Astrocyte (in vitro differentiated cells and primary cell): Measurements from ENCODE around the gene TUBB4B. TPM values are rescaled to one million over a fixed set of nuclear protein-coding genes. Genes with fewer than 3 reads are reported as not detected.

Experiments
- DNase-seq: peaks from one replicate; pipeline ENCODE4 v3.0.0-alpha.2; 2010; ENCODE audit warnings: low read depth
- FAIRE-seq: peaks from 2 replicates; lab custom pipeline; 2011; peaks lifted over from hg19 to GRCh38; lab: Jason Lieb, UNC
- H2AFZ ChIP-seq: 2 replicates; pipeline ENCODE4 v1.6.0; 2012; ENCODE audit warnings: low read depth, low read length, inconsistent platforms
- H3K27ac ChIP-seq: 2 replicates; pipeline ENCODE4 v1.5.1; 2011; ENCODE audit warnings: low read depth, low read length, inconsistent platforms
- H3K27me3 ChIP-seq: 2 replicates; pipeline ENCODE4 v1.6.0; 2011; ENCODE audit warnings: low read length, inconsistent platforms; ENCODE audit not compliant: insufficient read depth
- H3K36me3 ChIP-seq: 2 replicates; pipeline ENCODE4 v1.5.1; 2011; ENCODE audit warnings: low read length, inconsistent platforms; ENCODE audit not compliant: insufficient read depth
- H3K4me1 ChIP-seq: 2 replicates; pipeline ENCODE4 v1.5.1; 2011; ENCODE audit warnings: low read length, inconsistent platforms; ENCODE audit not compliant: insufficient read depth
- H3K4me2 ChIP-seq: 2 replicates; pipeline ENCODE4 v1.6.0; 2012; ENCODE audit warnings: low read length, inconsistent platforms
- H3K4me3 ChIP-seq: 2 replicates; pipeline ENCODE4 v1.5.1; 2011; ENCODE audit warnings: low read depth, mild to moderate bottlenecking, low read length, inconsistent platforms; ENCODE audit not compliant: insufficient read depth
- H3K79me2 ChIP-seq: 2 replicates; pipeline ENCODE4 v1.6.0; 2012; ENCODE audit warnings: mild to moderate bottlenecking, low read length, inconsistent platforms; ENCODE audit not compliant: insufficient read depth
- H3K9ac ChIP-seq: 2 replicates; pipeline ENCODE4 v1.6.0; 2012; ENCODE audit warnings: mild to moderate bottlenecking, low read length, inconsistent platforms
- H3K9me3 ChIP-seq: 2 replicates; pipeline ENCODE4 v1.5.1; 2012; ENCODE audit warnings: low read depth, mild to moderate bottlenecking, low read length, inconsistent platforms; ENCODE audit not compliant: insufficient read depth
- H4K20me1 ChIP-seq: 2 replicates; pipeline ENCODE4 v1.6.0; 2012; ENCODE audit warnings: low read length, inconsistent platforms; ENCODE audit not compliant: insufficient read depth
- H3K27ac Mint-ChIP-seq: one replicate; pipeline ENCODE4 v1.8.0; 2021; ENCODE audit warnings: mild to moderate bottlenecking, mixed read lengths; ENCODE audit not compliant: unreplicated experiment
- H3K27me3 Mint-ChIP-seq: one replicate; pipeline ENCODE4 v1.8.0; 2021; ENCODE audit warnings: low read depth, mixed read lengths; ENCODE audit not compliant: unreplicated experiment
- H3K36me3 Mint-ChIP-seq: one replicate; pipeline ENCODE4 v1.8.0; 2021; ENCODE audit warnings: low read depth, mixed read lengths; ENCODE audit not compliant: unreplicated experiment
- H3K4me1 Mint-ChIP-seq: one replicate; pipeline ENCODE4 v1.8.0; 2021; ENCODE audit warnings: low read depth, mixed read lengths; ENCODE audit not compliant: unreplicated experiment
- H3K4me3 Mint-ChIP-seq: one replicate; pipeline ENCODE4 v1.8.0; 2021; ENCODE audit warnings: mild to moderate bottlenecking, moderate library complexity, mixed read lengths; ENCODE audit not compliant: unreplicated experiment
- H3K9me3 Mint-ChIP-seq: one replicate; pipeline ENCODE4 v1.8.0; 2021; ENCODE audit warnings: mild to moderate bottlenecking, mixed read lengths; ENCODE audit not compliant: unreplicated experiment
- EZH2 ChIP-seq: IDR thresholded peaks from 2 replicates; pipeline ENCODE4 v1.6.1; 2012; ENCODE audit warnings: mild to moderate bottlenecking, low read length, inconsistent platforms; ENCODE audit not compliant: insufficient read depth
- total RNA-seq: library from RNA; stranded (reverse); gene quantifications from 2 replicates; pipeline ENCODE4 v1.2.1, GENCODE V29; 2021
- TF ChIP-seq, protein P1 (sequence below): IDR thresholded peaks from 2 replicates; pipeline ENCODE4 v1.5.1; 2011; ENCODE audit warnings: low read depth, mild to moderate bottlenecking, inconsistent platforms, low read length, moderate library complexity; ENCODE audit not compliant: insufficient read depth

Gene TUBB4B
- total RNA-seq, 1 donor from 2014 or later, result 218 TPM

DNA sequence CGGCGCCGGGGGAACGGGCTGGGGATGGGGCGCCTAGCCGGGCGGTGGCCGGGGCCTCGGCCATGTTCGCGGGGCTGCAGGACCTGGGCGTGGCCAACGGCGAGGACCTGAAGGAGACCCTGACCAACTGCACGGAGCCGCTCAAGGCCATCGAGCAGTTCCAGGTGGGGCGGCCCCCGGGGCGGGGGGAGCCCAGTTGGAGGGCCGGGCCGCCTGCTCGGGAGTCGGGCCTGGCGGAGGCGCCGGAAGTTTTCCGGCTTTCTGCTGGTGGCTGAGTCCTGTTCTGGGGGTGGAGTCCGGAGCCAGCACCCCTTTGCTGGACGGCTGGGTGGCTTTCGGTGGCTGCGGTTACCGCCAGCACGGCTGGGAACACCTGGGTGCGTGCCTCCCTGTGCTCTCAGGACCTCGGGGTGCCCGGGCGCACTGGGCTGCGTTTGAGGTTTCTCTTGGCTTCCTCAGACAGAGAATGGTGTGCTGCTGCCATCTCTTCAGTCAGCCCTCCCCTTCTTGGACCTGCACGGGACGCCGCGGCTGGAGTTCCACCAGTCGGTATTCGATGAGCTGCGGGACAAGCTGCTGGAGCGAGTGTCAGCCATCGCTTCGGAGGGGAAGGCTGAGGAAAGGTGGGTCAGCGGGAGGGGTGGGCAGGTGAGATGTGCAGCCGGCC lies 14.5 kb downstream of the TUBB4B start:
- TF ChIP-seq, protein P1, sequence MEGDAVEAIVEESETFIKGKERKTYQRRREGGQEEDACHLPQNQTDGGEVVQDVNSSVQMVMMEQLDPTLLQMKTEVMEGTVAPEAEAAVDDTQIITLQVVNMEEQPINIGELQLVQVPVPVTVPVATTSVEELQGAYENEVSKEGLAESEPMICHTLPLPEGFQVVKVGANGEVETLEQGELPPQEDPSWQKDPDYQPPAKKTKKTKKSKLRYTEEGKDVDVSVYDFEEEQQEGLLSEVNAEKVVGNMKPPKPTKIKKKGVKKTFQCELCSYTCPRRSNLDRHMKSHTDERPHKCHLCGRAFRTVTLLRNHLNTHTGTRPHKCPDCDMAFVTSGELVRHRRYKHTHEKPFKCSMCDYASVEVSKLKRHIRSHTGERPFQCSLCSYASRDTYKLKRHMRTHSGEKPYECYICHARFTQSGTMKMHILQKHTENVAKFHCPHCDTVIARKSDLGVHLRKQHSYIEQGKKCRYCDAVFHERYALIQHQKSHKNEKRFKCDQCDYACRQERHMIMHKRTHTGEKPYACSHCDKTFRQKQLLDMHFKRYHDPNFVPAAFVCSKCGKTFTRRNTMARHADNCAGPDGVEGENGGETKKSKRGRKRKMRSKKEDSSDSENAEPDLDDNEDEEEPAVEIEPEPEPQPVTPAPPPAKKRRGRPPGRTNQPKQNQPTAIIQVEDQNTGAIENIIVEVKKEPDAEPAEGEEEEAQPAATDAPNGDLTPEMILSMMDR, result no peak
- no peak for TF ChIP-seq EZH2
- Histone ChIP-seq H3K9me3 (no peaks in the 10 kb centered on the region), H3K9ac (peak overlapping the region; percentile 88), H4K20me1 (peaks cover 23% of the 10 kb centered on the region), H3K4me3 (peak overlapping the region; percentile 97), H3K4me2 (peak overlapping the region; percentile 99), H3K27ac (peak overlapping the region; percentile 50), H3K4me1 (peaks cover 22% of the 10 kb centered on the region), H3K27me3 (no peaks in the 10 kb centered on the region), H2AFZ (peak overlapping the region; percentile 56), H3K36me3 (peaks cover 4% of the 10 kb centered on the region), H3K79me2 (peaks cover 37% of the 10 kb centered on the region)
- H3K27ac Mint-ChIP-seq, result no peak overlapping the region
- DNase-seq (no peak), FAIRE-seq (no peak)
- no peaks in the 10 kb centered on the region for H3K9me3 Mint-ChIP-seq
- H3K4me1 Mint-ChIP-seq, result peaks cover 4% of the 10 kb centered on the region
- H3K4me3 Mint-ChIP-seq, result peak overlapping the region; percentile 90
- no peaks in the 10 kb centered on the region for H3K36me3 Mint-ChIP-seq
- H3K27me3 Mint-ChIP-seq, result peaks cover 2% of the 10 kb centered on the region

DNA sequence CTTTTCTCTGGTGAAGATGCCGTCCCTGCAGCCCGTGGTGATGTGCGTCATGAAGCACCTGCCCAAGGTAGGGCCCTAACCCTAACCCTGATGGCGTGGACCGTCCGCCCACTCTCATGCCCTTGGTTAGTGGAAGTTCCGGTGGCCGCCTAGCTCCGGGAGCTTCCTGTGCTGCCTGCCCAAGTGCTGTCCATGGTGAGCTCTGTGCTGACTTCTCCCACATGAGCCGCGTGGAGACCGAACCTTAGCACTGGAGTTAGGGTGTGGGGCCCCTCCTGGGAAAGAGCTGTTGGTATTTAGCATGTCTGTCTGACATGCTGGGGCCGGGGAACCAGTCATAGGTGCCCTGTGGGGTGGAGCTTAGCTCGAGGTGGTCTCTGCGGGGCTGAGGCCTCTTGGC lies 15.3 kb downstream of the TUBB4B start:
- H3K36me3 ChIP-seq, result peaks cover 4% of the 10 kb centered on the region
- peaks cover 2% of the 10 kb centered on the region for H3K27me3 Mint-ChIP-seq
- H3K36me3 Mint-ChIP-seq, result no peaks in the 10 kb centered on the region
- H3K4me1 ChIP-seq, result peaks cover 22% of the 10 kb centered on the region
- H3K4me3 Mint-ChIP-seq, result peak overlapping the region; percentile 90
- DNase-seq, result no peak
- no peak overlapping the region for H3K27ac ChIP-seq
- no peak overlapping the region for H2AFZ ChIP-seq
- H3K79me2 ChIP-seq, result peaks cover 37% of the 10 kb centered on the region
- peak overlapping the region; percentile 53 for H3K27ac Mint-ChIP-seq
- no peaks in the 10 kb centered on the region for H3K27me3 ChIP-seq
- H3K4me2 ChIP-seq, result peak overlapping the region; percentile 99
- H3K9me3 Mint-ChIP-seq, result no peaks in the 10 kb centered on the region
- no peaks in the 10 kb centered on the region for H3K9me3 ChIP-seq
- peak overlapping the region; percentile 97 for H3K4me3 ChIP-seq
- peak overlapping the region; percentile 88 for H3K9ac ChIP-seq
- peaks cover 4% of the 10 kb centered on the region for H3K4me1 Mint-ChIP-seq
- FAIRE-seq, result no peak
- TF ChIP-seq, protein P1, result no peak
- no peak for TF ChIP-seq EZH2
- H4K20me1 ChIP-seq, result peaks cover 23% of the 10 kb centered on the region

DNA sequence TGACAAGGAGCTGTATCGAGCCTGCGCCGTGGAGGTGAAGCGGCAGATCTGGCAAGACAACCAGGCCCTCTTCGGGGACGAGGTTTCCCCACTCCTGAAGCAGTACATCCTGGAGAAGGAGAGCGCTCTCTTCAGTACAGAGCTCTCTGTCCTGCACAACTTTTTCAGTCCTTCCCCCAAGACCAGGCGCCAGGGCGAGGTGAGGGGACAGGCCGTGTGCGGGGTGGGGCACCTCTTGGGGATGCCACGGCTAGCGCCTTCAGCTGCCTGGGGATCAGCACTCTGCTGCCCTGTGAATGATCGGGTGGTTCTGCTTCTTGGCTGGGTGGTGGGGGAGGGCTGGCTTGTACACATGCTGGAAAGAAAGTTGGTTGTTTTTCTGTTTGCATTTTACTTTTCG lies 15.8 kb downstream of the TUBB4B start:
- Mint-ChIP-seq H3K27ac (no peak overlapping the region), H3K4me3 (peak overlapping the region; percentile 90), H3K9me3 (no peaks in the 10 kb centered on the region), H3K27me3 (peaks cover 2% of the 10 kb centered on the region), H3K36me3 (peaks cover 3% of the 10 kb centered on the region), H3K4me1 (peaks cover 7% of the 10 kb centered on the region)
- no peak overlapping the region for H3K4me3 ChIP-seq
- H3K79me2 ChIP-seq, result peaks cover 37% of the 10 kb centered on the region
- no peak overlapping the region for H3K27ac ChIP-seq
- no peaks in the 10 kb centered on the region for H3K27me3 ChIP-seq
- H3K36me3 ChIP-seq, result peaks cover 4% of the 10 kb centered on the region
- peak overlapping the region; percentile 99 for H3K4me2 ChIP-seq
- H3K9me3 ChIP-seq, result no peaks in the 10 kb centered on the region
- H3K9ac ChIP-seq, result peak overlapping the region; percentile 88
- peaks cover 23% of the 10 kb centered on the region for H4K20me1 ChIP-seq
- FAIRE-seq, result no peak
- no peak for TF ChIP-seq EZH2
- TF ChIP-seq, protein P1, result no peak
- DNase-seq, result no peak
- H3K4me1 ChIP-seq, result peaks cover 22% of the 10 kb centered on the region
- H2AFZ ChIP-seq, result no peak overlapping the region
